Astrocyte of the hippocampus (primary cell): ENCODE measurements around the gene PLPP7.

Experiments used
- DNase-seq: peaks from one replicate; pipeline ENCODE4 v3.0.0; 2011; ENCODE audit warnings: low read depth, low spot score

PLPP7 gene

GRCh38 chr9:131280660-131281059 is 8.9 kb upstream of the PLPP7 start:
- no peak for DNase-seq

GRCh38 chr9:131281119-131281965 is 8.2 kb upstream of the PLPP7 start:
- no peak for DNase-seq

GRCh38 chr9:131282175-131282574 is 7.3 kb upstream of the PLPP7 start:
- DNase-seq: no peak

- peak; percentile 67 for DNase-seq
Observed at GRCh38 chr9:131282688-131283422, 6.7 kb upstream of the PLPP7 start.

DNA sequence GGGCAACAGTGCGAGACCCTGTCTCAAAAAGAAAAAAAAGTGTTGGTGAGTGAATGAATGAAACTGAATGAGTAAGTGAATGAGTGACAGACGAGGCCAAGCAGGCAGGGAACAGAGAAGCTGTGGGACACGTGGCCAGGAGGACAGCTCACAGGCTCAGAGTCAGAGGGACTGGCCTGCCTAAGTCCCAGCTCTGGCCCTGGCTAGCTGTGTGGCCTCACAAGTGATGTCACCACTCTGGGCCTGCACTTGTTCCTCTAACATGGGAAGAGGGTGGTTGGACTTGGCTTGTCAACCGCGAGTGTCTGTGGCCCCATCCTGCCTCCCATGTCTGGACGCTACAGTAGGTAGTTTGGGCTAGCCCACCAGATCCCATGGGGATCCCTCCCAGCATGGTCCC is 4.7 kb upstream of the PLPP7 start:
- no peak for DNase-seq

GRCh38 chr9:131287359-131287758 is 2.2 kb upstream of the PLPP7 start:
- DNase-seq: no peak

DNA sequence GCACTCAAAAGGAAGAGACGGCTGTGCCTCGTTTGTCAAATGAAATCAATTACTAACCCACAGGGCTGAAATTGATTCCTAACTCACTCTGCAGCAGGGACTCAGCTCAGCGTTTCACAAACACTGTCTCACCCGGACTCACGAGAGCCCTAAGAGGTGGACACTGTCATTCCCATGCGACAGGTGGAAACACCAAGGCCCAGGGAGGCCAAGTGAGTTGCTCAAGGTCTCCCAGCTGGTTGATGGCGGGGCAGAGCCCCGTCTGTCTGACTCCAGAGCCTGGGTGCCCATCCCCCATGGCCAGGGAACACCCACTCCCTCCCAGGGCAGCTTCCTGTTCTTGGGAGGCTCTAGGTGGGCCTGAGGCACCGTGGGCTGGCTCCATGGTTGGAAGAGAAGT is 1.3 kb upstream of the PLPP7 start:
- no peak for DNase-seq

GRCh38 chr9:131290036-131290766 is 678 bp downstream of the PLPP7 start:
- no peak for DNase-seq

- no peak for DNase-seq
Observed at GRCh38 chr9:131290767-131291370, 1.3 kb downstream of the PLPP7 start.

- no peak for DNase-seq
Observed at GRCh38 chr9:131291795-131292315, 2.3 kb downstream of the PLPP7 start.

- no peak for DNase-seq
Observed at GRCh38 chr9:131292937-131293336, 3.4 kb downstream of the PLPP7 start.

DNA sequence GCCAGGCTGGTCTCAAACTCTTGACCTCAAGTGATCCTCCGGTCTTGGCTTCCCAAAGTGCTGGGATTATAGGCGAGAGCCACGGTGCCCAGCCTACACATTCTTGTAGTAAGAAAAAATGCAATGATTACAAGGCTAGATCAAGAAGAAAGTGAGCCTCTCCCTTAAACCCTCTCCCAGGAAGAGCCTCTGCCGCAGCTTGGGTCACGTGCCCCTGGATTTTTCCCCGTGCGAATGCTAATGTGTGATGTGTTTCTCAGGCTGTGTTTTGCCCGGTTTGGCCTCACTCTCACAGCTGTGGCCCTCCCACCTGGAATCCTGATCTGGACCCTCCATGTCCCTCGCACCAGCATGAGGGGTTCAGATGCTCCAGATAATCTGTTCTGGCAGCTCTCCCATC is 6.9 kb downstream of the PLPP7 start:
- no peak for DNase-seq

GRCh38 chr9:131296906-131297500 is 7.5 kb downstream of the PLPP7 start:
- no peak for DNase-seq

GRCh38 chr9:131297903-131298302 is 8.4 kb downstream of the PLPP7 start:
- no peak for DNase-seq

- no peak for DNase-seq
Observed at GRCh38 chr9:131298341-131298740, 8.8 kb downstream of the PLPP7 start.

GRCh38 chr9:131298816-131299215 is 9.3 kb downstream of the PLPP7 start:
- no peak for DNase-seq

- DNase-seq: no peak
Observed at GRCh38 chr9:131299346-131299960, 9.9 kb downstream of the PLPP7 start.

- no peak for DNase-seq
Observed at GRCh38 chr9:131299961-131300347, 10.4 kb downstream of the PLPP7 start.

- no peak for DNase-seq
Observed at GRCh38 chr9:131300444-131300843, 10.9 kb downstream of the PLPP7 start.

- no peak for DNase-seq
Observed at GRCh38 chr9:131302244-131303075, 12.9 kb downstream of the PLPP7 start.
